WTC11 (cell line): ENCODE data around the gene OR8G1. TPM values are rescaled to one million over a fixed set of nuclear protein-coding genes. Genes with fewer than 3 reads are reported as not detected.

ENCODE experiments used
- ATAC-seq: fragments of 200-7000 bp; cut with Tn5 transposase; 2 replicates; pipeline ENCODE4 v1.10.0; 2021; ENCODE audit warnings: mild to moderate bottlenecking, moderate library complexity
- CTCF ChIA-PET: fragments of 300-600 bp; sonication (Branson Sonifier 250); formaldehyde crosslinking; loops from one replicate; lab custom pipeline; 2021; ENCODE audit warnings: antibody characterized with exemption; lab: Charles Lee
- POLR2A ChIA-PET: fragments of 350-600 bp; sonication (Branson Sonifier 250); formaldehyde crosslinking; loops from one replicate; lab custom pipeline; 2021; ENCODE audit warnings: antibody characterized with exemption; lab: Charles Lee
- DNase-seq: peaks from one replicate; pipeline ENCODE4 v3.0.0; 2021; ENCODE audit warnings: low spot score
- H3K27ac Mint-ChIP-seq: 2 replicates; pipeline ENCODE4 v1.8.0; 2021; ENCODE audit warnings: mixed read lengths
- H3K27me3 Mint-ChIP-seq: 2 replicates; pipeline ENCODE4 v1.8.0; 2021; ENCODE audit warnings: low read depth, mild to moderate bottlenecking, moderate library complexity, mixed read lengths
- H3K36me3 Mint-ChIP-seq: 2 replicates; pipeline ENCODE4 v1.8.0; 2021; ENCODE audit warnings: mixed read lengths
- H3K4me1 Mint-ChIP-seq: 2 replicates; pipeline ENCODE4 v1.8.0; 2022; ENCODE audit warnings: mixed read lengths
- H3K4me3 Mint-ChIP-seq: 2 replicates; pipeline ENCODE4 v1.8.0; 2021; ENCODE audit warnings: mild to moderate bottlenecking, moderate library complexity, mixed read lengths
- H3K9me3 Mint-ChIP-seq: 2 replicates; pipeline ENCODE4 v1.8.0; 2021; ENCODE audit warnings: mixed read lengths
- CREB1 ChIP-seq: sonication (generic); formaldehyde crosslinking; IDR thresholded peaks from 2 replicates; pipeline ENCODE4 v1.8.0; 2023; ENCODE audit warnings: mild to moderate bottlenecking, missing genetic modification reagents
- FOXK1 ChIP-seq: sonication (generic); formaldehyde crosslinking; IDR thresholded peaks from 2 replicates; pipeline ENCODE4 v1.8.0; 2022; ENCODE audit warnings: mild to moderate bottlenecking, moderate library complexity, missing genetic modification reagents
- FOXP1 ChIP-seq: sonication (generic); formaldehyde crosslinking; IDR thresholded peaks from 2 replicates; pipeline ENCODE4 v1.8.0; 2022; ENCODE audit warnings: missing genetic modification reagents, mild to moderate bottlenecking, moderate library complexity, borderline replicate concordance
- KAT7 ChIP-seq: sonication (generic); formaldehyde crosslinking; IDR thresholded peaks from 2 replicates; pipeline ENCODE4 v1.8.1; 2023; ENCODE audit warnings: missing genetic modification reagents, mild to moderate bottlenecking, borderline replicate concordance
- NFATC4 ChIP-seq: fragments of 250-450 bp; sonication (Bioruptor Pico); IDR thresholded peaks from 2 replicates; pipeline ENCODE4 v1.9.0; 2021; ENCODE audit warnings: mild to moderate bottlenecking
- NFYB ChIP-seq: sonication (generic); formaldehyde crosslinking; conservative IDR thresholded peaks from 2 replicates; pipeline ENCODE4 v1.8.0; 2022; ENCODE audit warnings: low read depth, missing genetic modification reagents
- PRDM15 ChIP-seq: sonication (generic); formaldehyde crosslinking; IDR thresholded peaks from 2 replicates; pipeline ENCODE4 v1.8.0; 2022; ENCODE audit warnings: missing genetic modification reagents
- PRRX2 ChIP-seq: fragments of 250-450 bp; sonication (Bioruptor Pico); IDR thresholded peaks from 2 replicates; pipeline ENCODE4 v1.8.0; 2021; ENCODE audit warnings: mild to moderate bottlenecking
- RORB ChIP-seq: fragments of 250-450 bp; sonication (Bioruptor Pico); IDR thresholded peaks from 2 replicates; pipeline ENCODE4 v1.9.0; 2021; ENCODE audit warnings: mild to moderate bottlenecking
- SP1 ChIP-seq: sonication (generic); formaldehyde crosslinking; conservative IDR thresholded peaks from 2 replicates; pipeline ENCODE4 v1.8.1; 2022; ENCODE audit warnings: missing genetic modification reagents
- STAT6 ChIP-seq: sonication (generic); formaldehyde crosslinking; conservative IDR thresholded peaks from 2 replicates; pipeline ENCODE4 v1.8.1; 2023; ENCODE audit warnings: mild to moderate bottlenecking, low read depth, missing genetic modification reagents, moderate library complexity
- ZBTB21 ChIP-seq: sonication (generic); formaldehyde crosslinking; IDR thresholded peaks from 2 replicates; pipeline ENCODE4 v1.8.1; 2023; ENCODE audit warnings: mild to moderate bottlenecking, missing genetic modification reagents, borderline replicate concordance
- ZBTB43 ChIP-seq: sonication (generic); formaldehyde crosslinking; IDR thresholded peaks from 2 replicates; pipeline ENCODE4 v1.8.1; 2023; ENCODE audit warnings: mild to moderate bottlenecking, missing genetic modification reagents
- ZNF121 ChIP-seq: sonication (generic); formaldehyde crosslinking; IDR thresholded peaks from 2 replicates; pipeline ENCODE4 v1.8.0; 2023; ENCODE audit warnings: missing genetic modification reagents
- ZNF219 ChIP-seq: sonication (generic); formaldehyde crosslinking; IDR thresholded peaks from 2 replicates; pipeline ENCODE4 v1.8.0; 2023; ENCODE audit warnings: missing genetic modification reagents, mild to moderate bottlenecking, borderline replicate concordance
- ZNF416 ChIP-seq: fragments of 250-450 bp; sonication (Bioruptor Pico); IDR thresholded peaks from 2 replicates; pipeline ENCODE4 v1.9.0; 2021; ENCODE audit warnings: mild to moderate bottlenecking, inconsistent platforms
- ZNF532 ChIP-seq: fragments of 250-450 bp; sonication (Bioruptor Pico); IDR thresholded peaks from 2 replicates; pipeline ENCODE4 v1.9.0; 2021; ENCODE audit warnings: mild to moderate bottlenecking, borderline replicate concordance
- ZSCAN18 ChIP-seq: fragments of 250-450 bp; sonication (Bioruptor Pico); IDR thresholded peaks from 2 replicates; pipeline ENCODE4 v2.1.2; 2022; ENCODE audit warnings: mild to moderate bottlenecking, moderate library complexity
- total RNA-seq: library from RNA; stranded (reverse); gene quantifications from 3 replicates; pipeline ENCODE4 v1.2.3, GENCODE V29; 2021

The OR8G1 gene
- total RNA-seq, 1 experiment from 2014 or later: not detected

GRCh38 chr11:124225471-124225870 is 15.4 kb upstream of the OR8G1 start:
- TF ChIP-seq CREB1 (CRISPR knock-in tag): no peak
- TF ChIP-seq ZBTB21: no peak
- no peak for TF ChIP-seq FOXP1
- TF ChIP-seq ZSCAN18 (CRISPR knock-in tag): no peak
- TF ChIP-seq ZBTB43 (CRISPR knock-in tag): no peak
- no peak for TF ChIP-seq KAT7 (CRISPR knock-in tag)
- TF ChIP-seq ZNF121 (CRISPR knock-in tag): no peak
- no peak for TF ChIP-seq NFYB (CRISPR knock-in tag)
- TF ChIP-seq ZNF532 (CRISPR knock-in tag): no peak
- no peak for TF ChIP-seq FOXK1
- TF ChIP-seq PRDM15: no peak
- TF ChIP-seq ZNF219: no peak
- no peak for TF ChIP-seq RORB (CRISPR knock-in tag)
- TF ChIP-seq SP1 (CRISPR knock-in tag): no peak
- no peak for TF ChIP-seq STAT6
- TF ChIP-seq PRRX2 (CRISPR knock-in tag): no peak
- TF ChIP-seq ZNF416: no peak
- no peak for TF ChIP-seq NFATC4 (CRISPR knock-in tag)
- DNase-seq: no peak
- Mint-ChIP-seq H3K27ac (no peak overlapping the region), H3K36me3 (no peaks in the 10 kb centered on the region), H3K4me1 (peaks cover 5% of the 10 kb centered on the region; the same call in 1 of the 2 replicates), H3K4me3 (no peak overlapping the region), H3K27me3 (no peaks in the 10 kb centered on the region), H3K9me3 (no peaks in the 10 kb centered on the region)
- ChIA-PET POLR2A (no interaction called here), CTCF (interaction anchor here (1.7 kb wide), 1 partner anchor 31 kb away, joined by 3 read pairs; no protein-coding TSS in a partner anchor)
- no peak for ATAC-seq
